Upper lobe of left lung (tissue), 4 donors: ENCODE results near the gene C4orf50.

Source experiments
- POLR2A ChIP-seq, 4 donors: fragments of 450-650 bp; IDR thresholded peaks; one replicate each; pipeline ENCODE4 v1.5.1; 2016 to 2017; ENCODE audit warnings: antibody characterized with exemption in 4 of 4, mild to moderate bottlenecking in 2 of 4
- TF ChIP-seq, protein P1 (sequence below), 6 experiments: fragments of 450-650 bp in 4 of 6; fragments of 200-600 bp in 2 of 6; sonication (generic) in 2 of 6; IDR thresholded peaks; one replicate each; pipeline ENCODE4 v1.5.1; 2016 to 2019; ENCODE audit warnings: antibody characterized with exemption in 6 of 6

DNA sequence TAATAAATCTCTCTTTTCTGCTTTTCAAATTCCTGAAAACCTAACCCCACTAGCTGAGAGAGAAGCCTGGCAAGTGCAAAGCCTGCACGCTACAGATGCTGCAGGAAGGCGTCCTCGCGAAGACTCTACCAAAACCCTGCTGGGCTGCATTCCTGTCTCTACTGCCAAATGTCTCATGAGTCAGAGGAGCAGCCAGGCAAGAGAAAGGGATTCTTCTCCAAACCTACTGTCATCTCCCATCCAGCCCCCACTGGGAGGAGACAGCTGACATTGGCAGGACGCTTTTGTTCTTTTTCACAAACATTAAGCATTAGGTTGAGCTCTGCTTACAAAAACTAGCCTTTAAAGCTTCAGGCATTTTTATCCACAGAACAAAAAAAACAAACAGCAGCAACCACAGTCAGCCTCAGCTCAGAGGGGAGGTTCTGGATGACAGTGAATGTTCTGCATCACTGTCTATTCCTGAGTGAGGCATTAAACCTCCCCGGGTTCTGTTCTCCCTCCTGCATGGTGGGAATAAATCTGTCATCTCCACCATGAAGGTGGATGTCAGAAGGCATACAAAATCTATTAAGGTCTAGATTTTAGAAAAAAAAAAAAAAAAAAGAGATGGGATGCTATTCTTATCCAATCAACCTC is 143.3 kb downstream of the C4orf50 start:
- no peak for TF ChIP-seq POLR2A (IDR thresholded peaks at IDR 0.05)
- TF ChIP-seq, protein P1, sequence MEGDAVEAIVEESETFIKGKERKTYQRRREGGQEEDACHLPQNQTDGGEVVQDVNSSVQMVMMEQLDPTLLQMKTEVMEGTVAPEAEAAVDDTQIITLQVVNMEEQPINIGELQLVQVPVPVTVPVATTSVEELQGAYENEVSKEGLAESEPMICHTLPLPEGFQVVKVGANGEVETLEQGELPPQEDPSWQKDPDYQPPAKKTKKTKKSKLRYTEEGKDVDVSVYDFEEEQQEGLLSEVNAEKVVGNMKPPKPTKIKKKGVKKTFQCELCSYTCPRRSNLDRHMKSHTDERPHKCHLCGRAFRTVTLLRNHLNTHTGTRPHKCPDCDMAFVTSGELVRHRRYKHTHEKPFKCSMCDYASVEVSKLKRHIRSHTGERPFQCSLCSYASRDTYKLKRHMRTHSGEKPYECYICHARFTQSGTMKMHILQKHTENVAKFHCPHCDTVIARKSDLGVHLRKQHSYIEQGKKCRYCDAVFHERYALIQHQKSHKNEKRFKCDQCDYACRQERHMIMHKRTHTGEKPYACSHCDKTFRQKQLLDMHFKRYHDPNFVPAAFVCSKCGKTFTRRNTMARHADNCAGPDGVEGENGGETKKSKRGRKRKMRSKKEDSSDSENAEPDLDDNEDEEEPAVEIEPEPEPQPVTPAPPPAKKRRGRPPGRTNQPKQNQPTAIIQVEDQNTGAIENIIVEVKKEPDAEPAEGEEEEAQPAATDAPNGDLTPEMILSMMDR (IDR thresholded peaks at IDR 0.05), result no peak
